Head of caudate nucleus (tissue), 42 donors: ENCODE measurements around the gene TMEM215.
"Not testable (repeated sequence)": the region's sequence is repeated elsewhere in the genome, so short reads cannot be mapped to it uniquely, and the experiment has no call there.

Source experiments
- DNase-seq, 42 donors: peaks; one replicate each; pipeline versions ENCODE4 v3.0.0 to v3.0.0-alpha.2; 2020 to 2021; ENCODE audit warnings: mixed read lengths in 7 of 42
- intact Hi-C: fragments of 100-400 bp; cut with DNase I; formaldehyde crosslinking; loops from one replicate; pipeline ENCODE4 v1.15.0; 2022

TMEM215 gene

DNA sequence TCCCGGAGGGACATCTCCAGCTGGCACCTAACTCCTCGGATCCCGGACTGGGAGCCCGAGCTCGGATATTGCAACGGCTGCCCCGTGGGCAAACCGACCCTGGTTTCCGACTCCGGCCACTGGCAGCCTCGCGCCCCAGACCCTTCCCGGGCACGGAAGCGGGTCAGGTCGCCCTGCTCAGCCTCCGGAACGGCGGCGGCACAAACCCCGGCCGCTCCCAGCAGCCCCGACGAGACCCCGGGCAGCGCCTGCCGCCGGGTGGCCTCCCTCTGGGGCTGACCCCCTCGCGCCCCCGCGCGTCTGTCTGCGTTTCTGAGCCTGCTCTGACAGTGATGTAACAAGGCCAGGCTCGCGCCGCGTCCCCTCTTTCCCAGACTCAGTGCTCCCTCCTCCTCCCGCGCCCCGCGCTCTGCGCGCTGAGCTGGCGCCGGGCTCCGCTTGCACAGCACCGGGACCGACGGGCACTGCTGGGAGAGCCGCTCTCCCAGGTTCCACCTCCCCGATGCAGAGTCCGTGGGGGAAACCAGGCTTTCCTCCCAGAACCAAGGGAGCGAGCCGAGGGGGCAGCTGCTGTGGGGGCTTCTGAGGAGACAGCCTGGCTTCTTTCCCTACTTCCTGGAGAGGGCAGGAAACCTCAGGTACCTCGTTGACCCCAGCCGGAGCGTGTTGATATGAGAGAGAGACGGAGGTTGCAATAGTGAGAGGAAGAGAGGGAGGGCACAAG, at the start of gene TMEM215:
Gene TMEM215 (plus strand): TSS at position 373 of the 724 bp plus-strand sequence. CDS start 644 bp downstream, outside the sequence.
- intact Hi-C loops: no loop called here
- peak in 6 of 42 donors; percentile 3 to 30 (median 12) for DNase-seq

GRCh38 chr9:32735476-32735875, 47.9 kb upstream of the TMEM215 start:
- DNase-seq: no peak
- intact Hi-C loops: no loop called here

DNA sequence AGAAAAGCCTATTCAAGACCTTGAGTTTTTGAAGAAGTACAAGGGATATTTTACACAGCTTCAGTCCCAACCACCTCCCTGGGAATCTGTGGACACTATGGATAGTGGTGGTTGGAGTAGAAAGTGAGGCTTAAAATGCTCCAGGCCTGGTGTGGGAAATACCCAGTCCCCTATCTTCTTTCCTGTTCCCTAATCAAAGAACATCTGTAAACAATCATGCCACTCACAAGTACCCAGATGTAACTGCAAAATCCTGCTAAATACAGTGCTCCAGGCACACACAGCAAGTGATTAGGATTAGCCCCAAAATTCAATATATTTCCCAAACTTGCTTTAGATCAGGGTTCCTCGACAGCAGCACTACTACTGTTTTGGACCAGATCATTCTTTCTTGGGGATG, 46.0 kb upstream of the TMEM215 start:
- no peak for DNase-seq
- intact Hi-C loops: no loop called here

DNA sequence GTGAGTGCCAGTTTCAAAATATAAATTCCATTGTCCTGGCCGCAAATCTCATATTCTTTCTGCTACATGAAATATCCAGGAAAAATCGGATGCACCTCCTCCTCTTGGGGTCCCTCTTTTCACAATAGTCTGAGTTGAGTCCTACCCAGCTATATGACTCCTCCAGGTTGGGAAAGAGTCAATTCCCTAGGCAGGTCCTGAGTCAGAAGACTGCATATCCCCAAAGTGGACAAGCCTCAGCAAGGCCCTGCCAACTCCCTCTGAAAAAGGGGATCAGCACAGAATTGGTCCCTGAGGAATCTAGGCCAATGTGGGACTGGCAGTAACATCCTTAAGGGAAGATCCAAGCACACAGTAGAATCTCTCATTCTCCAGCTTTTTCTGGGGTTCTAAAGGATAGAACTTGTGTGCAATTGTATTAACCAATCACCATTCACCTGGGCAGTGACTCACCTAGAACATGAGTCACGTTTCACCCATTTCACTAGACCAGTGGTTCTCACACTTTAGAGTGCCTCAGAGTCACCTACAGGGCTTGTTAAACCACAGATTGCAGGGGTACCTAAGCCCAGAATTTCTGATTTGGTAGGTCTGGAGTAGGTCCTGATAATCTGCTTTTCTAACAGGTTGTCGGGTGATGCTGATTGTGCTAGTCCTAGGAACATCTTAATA, 44.7 kb upstream of the TMEM215 start:
- intact Hi-C loops: no loop called here
- no peak for DNase-seq

GRCh38 chr9:32741706-32742105, 41.6 kb upstream of the TMEM215 start:
- no peak for DNase-seq
- intact Hi-C loops: no loop called here

GRCh38 chr9:32742296-32742695, 41.0 kb upstream of the TMEM215 start:
- intact Hi-C loops: no loop called here
- no peak for DNase-seq

DNA sequence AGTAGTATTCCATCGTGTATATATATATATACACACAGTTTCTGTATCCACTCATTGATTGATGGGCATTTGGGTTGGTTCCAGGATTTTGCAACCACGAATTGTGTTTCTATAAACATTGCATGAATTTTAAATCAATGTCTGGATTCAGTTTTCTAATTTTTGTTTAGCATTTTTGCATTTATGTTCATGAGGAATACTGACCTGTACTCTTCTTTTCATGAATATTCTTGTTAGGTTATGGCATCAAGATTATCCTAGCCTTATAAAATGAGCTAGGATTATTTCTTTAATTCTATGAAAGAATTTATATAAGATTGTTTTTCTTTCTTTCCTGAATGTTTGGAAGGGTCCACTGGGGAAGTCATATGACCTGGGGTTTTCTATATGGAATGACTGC, 35.3 kb upstream of the TMEM215 start:
- intact Hi-C loops: no loop called here
- DNase-seq: no peak

- DNase-seq: no peak
- intact Hi-C loops: no loop called here
These were observed 27.6 kb upstream of the TMEM215 start for GRCh38 chr9:32755730-32756129.

GRCh38 chr9:32764139-32764538, 19.2 kb upstream of the TMEM215 start:
- intact Hi-C loops: no loop called here
- no peak for DNase-seq

- intact Hi-C loops: loop anchor here (10.0 kb wide), 1 partner anchor 120 kb away; no protein-coding TSS in a partner anchor
These were observed 8.1 kb upstream of the TMEM215 start for GRCh38 chr9:32775283-32775682.

GRCh38 chr9:32776201-32776600, 7.1 kb upstream of the TMEM215 start:
- DNase-seq: no peak
- intact Hi-C loops: loop anchor here (10.0 kb wide), 1 partner anchor 121 kb away; no protein-coding TSS in a partner anchor

More at GRCh38 chr9:32775283-32775682, 8.1 kb upstream of the TMEM215 start:
- DNase-seq: no peak

- no peak for DNase-seq
- intact Hi-C loops: no loop called here
These were observed 718 bp upstream of the TMEM215 start for GRCh38 chr9:32782476-32783167.

- no peak for DNase-seq
- intact Hi-C loops: no loop called here
These were observed 4.5 kb downstream of the TMEM215 start for GRCh38 chr9:32787816-32788215.

- intact Hi-C loops, DNase-seq: not testable (repeated sequence)
These were observed 12.7 kb downstream of the TMEM215 start for GRCh38 chr9:32796015-32796414.

DNA sequence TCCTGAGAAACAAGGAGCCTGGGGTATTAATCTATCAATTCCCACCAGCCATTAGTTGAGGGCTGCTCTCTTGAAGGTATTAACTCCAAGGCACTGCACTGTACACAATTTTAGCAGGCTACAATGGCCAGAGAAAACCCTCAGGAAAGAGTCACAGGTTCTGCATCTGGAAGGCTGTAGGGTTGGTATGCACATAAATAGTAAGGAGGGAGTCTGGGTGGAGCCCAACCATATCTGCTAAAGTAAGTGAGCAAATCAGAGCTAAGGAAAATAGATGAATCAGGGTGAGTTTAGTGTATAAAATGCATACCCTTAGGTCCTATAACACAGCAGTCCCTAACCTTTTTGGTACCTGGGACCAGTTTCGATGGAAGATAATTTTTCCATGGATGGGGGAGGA, 18.2 kb downstream of the TMEM215 start:
- DNase-seq: no peak
- intact Hi-C loops: no loop called here

- intact Hi-C loops: no loop called here
These were observed 23.9 kb downstream of the TMEM215 start for GRCh38 chr9:32807217-32807616.

GRCh38 chr9:32811246-32811645, 27.9 kb downstream of the TMEM215 start:
- DNase-seq: no peak

More at GRCh38 chr9:32807217-32807616, 23.9 kb downstream of the TMEM215 start:
- no peak for DNase-seq

GRCh38 chr9:32820322-32820721, 37.0 kb downstream of the TMEM215 start:
- no peak for DNase-seq
- intact Hi-C loops: no loop called here

More at GRCh38 chr9:32811246-32811645, 27.9 kb downstream of the TMEM215 start:
- intact Hi-C loops: no loop called here

- intact Hi-C loops: no loop called here
These were observed 39.8 kb downstream of the TMEM215 start for GRCh38 chr9:32823101-32823500.

GRCh38 chr9:32823551-32823950, 40.2 kb downstream of the TMEM215 start:
- intact Hi-C loops: no loop called here
- no peak for DNase-seq

More at GRCh38 chr9:32823101-32823500, 39.8 kb downstream of the TMEM215 start:
- no peak for DNase-seq
